8988T (cell line): ENCODE measurements around the gene ST6GAL2.

Experiments
- DNase-seq: peaks from one replicate; pipeline ENCODE4 v3.0.0; 2011

ST6GAL2 gene, protein sequence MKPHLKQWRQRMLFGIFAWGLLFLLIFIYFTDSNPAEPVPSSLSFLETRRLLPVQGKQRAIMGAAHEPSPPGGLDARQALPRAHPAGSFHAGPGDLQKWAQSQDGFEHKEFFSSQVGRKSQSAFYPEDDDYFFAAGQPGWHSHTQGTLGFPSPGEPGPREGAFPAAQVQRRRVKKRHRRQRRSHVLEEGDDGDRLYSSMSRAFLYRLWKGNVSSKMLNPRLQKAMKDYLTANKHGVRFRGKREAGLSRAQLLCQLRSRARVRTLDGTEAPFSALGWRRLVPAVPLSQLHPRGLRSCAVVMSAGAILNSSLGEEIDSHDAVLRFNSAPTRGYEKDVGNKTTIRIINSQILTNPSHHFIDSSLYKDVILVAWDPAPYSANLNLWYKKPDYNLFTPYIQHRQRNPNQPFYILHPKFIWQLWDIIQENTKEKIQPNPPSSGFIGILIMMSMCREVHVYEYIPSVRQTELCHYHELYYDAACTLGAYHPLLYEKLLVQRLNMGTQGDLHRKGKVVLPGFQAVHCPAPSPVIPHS

DNA sequence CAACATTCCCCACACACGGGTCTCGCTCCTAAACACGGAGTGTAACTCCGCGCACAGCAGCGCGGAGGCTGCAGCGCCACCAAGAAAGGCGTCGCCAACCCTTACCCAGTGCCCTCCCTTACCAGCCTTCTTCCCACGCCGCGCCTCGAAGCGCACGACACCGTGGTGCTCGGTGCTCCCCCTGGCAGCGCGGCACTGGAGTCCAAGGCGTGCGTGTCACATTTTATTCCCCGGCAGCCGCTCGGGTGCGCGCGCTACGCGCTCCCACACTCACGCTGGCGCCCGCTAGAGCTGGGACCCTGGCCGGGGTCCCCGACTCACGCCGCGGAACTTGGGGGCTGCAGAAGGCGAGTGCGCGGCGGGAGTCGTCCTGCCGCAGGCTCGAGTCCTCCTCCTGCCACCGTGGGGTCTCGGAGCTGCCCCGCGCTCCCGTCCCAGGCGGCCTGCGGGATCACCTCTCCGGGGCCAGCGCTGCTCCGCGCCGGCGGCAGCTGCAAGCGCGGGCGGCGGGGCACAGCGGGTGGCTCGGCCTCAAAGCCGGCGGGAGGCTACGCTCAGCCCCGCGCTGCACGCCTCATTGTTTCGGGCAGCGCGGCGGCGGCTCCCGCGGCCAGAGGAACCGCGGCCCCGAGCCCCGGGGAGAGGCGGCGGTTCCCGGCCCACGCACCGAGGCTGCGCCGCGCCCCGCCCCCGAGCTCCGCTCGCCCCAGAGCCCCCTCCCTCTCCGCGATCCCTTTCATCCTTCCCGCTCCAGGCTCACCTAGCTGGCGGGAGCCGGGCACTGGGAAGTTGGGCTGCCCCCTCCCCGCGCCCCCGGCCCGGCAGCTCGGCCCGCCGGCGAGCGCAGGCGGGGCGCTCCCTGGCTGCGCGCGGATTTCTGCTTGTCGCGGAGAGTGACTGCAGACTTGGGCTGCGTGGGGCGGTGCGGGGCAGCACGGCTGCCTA, at the start of gene ST6GAL2:
ST6GAL2 (minus strand) TSS at position 197 of the 945 bp plus-strand sequence. CDS start 42,190 bp downstream, outside the sequence.
- DNase-seq: no peak

DNA sequence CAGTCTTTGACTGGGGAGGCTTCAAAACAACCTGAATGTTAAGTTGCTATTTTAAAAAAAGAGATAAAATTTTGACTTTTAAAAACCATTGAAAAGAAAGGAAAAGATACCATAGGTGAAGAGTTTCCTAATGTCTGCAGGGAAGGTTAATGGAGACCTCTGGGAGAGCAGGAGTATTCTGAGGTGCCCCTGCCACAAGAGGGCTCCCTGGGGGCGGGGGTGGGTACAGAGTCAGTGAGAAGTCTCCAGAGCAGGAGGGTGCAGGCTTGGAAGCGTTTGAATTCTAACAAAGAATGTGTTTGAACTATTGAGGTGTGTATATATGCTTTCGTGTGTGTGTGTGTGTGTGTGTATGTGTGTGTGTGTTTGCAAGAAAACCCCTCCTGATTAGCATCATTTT, 46.7 kb upstream of the ST6GAL2 start:
- DNase-seq: no peak

DNA sequence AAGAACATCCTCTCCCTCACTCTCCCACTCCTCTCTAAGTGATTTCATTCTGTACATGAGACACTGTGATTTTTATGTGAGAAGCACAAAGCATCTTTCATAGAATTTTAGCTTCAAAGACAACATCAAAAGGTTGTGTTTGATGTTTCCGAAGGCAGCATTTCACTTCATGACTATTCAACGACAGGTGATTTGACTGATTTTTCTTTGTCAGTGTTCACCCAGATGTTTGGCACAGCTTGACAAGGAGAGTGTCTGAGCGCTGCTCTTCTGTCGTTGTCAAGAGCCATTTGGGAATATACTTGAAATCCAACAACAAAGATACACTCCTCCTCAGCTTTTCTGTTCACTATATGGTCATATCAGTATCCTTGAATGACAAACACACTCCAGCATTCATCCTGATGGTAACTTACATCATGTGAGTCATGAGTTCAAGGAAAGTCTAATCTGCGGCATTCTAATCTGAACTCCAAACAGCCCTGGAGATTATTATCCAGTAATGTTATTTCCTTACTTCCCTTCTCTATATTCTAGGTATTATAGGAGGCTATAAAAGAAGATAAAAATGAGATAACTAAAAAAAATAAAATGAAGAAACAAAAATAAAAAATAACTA, 45.9 kb upstream of the ST6GAL2 start:
- no peak for DNase-seq

DNA sequence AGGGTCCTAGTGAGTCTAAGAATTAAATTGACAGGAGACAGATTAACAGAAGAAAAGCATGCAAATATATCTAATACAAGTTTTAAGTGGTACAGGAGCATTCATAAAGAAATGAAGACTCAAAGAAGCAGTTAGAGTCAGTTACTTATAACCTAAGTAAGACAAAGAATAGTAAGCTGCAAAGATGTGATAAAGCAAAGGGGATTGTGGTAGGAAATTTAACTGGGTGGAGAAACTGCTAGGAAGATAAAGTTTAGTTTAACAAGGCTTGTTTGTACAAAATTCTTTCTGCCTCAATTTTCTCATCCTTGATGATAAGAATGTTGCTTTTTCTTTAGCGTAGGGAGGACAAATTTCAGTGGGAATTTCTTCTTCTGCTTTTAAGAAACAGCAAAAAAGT, 35.5 kb upstream of the ST6GAL2 start:
- DNase-seq: no peak

DNA sequence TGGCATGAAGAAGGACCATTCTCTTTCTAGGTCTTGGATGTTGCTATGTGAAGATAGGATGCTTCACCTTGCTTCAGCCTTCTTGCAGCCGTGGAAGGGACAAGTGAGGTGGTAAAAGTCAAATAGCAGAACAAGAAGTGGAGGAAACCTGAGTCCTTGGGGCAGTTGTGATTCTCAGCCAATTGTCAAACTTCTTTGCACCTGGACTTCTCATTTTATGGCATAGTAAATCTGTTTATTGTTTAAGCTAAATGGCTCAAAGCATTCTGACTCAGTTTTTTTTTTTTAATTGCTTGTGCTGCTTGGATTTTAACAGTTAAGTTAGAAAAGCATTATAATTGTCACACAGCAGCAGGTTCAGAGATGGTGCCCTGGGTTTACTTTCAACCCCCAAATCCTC, 33.0 kb upstream of the ST6GAL2 start:
- no peak for DNase-seq

DNA sequence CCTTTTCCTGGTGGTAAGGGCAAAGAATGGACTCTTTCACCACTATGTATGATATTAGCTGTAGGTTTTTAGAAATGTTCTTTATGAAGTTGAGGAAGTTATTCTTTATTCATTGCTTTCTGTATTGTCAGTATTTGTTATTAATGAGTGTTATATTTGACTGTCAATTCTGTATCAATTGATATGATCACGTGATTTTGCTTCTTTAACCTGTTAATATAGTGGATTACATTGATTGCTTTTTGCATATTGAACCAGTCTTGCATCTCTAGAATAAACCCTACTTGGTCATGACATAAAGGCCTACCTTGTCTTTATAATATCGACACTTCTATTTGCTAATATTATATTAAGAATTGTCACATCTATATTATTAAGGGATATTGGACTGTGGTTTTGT, 18.3 kb upstream of the ST6GAL2 start:
- no peak for DNase-seq

DNA sequence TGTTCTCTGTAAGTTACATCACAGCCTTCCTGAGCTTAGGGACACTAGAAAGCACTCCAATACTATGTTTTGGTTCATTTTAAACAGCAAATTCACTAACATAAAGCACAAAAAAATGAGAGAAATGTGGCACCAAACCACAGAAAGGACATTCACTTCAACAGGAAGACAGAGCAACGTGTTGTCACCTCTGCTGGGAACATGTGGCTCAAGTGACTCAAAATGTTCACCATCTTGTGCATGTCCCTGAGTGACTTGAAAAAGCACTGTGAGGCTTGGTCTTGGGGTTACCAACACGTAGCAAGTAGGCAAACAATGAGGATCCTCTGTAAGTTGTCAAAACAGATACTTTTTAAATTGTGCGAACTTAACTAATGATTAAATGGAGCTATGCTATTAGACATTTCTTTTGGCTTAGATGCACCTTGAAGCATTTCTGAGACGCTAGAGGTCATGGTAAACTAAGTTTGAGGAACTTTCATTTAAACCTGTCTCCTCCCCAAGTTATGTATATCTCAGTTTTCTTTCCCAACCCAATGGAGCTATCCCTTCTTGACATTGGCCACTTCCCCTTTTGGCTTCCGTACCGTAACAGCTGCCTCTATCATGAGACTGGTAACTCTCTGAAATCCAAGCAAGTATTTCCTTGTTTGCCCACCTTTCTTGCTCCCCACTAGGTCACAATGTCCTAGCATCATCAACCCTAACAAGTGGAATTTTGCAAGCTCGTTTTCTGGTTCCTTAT, 14.0 kb upstream of the ST6GAL2 start:
- no peak for DNase-seq

DNA sequence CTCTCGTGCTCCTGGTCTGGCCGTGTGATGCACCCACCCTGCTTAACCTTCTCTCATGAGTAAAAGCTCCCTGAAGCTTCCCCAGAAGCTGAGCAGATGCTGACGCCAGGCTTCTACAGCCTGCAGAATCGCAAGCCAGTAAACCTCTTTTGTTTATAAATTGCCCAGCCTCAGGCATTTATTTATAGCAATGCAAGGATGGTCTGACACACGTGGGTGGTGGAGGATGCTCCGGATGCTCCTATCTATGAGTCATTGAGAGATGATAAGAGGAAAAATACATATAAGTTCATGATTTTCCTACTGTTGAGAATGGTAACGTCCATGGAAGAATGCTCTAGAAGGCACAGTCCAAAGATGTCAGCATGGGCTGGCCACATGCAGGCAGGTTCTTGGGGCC, 8.6 kb upstream of the ST6GAL2 start:
- DNase-seq: no peak

DNA sequence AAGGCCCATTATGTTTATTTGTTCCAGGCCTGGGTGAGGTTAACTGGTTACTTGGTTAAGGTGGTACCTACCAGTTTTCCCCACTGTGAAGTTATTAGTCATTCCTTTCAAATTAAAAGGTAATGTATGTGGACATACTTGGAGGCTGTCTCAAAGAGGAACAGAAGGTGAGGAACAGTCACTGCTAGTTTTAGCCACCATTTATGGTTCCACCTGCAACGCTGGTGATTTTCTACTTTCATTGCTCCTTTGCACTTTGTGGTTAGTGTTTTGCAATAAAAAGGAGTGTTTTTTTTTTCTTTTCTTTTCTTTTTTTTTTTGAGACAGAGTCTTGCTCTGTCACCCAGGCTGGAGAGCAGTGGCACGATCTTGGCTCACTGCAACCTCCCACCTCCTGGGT, 6.1 kb upstream of the ST6GAL2 start:
- DNase-seq: no peak

DNA sequence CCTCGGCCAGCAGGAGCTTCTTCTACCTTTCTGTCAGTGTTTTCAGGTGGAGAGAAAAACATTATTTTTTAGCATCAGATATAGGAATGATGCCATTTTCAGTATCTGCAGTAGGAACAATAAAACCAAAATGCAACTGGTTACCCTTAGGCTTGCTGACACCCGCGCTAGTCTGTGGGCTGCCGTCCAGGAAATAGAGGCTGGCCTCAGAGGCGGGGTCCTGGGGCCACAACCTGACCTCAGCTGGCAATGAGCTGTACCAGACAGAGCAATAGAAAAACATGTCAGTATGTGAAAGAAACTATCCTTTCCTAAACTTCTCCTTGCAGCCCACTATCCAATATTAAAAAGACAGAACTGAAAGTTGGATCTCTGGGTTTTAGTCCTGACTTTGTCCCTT, 4.6 kb upstream of the ST6GAL2 start:
- DNase-seq: no peak

DNA sequence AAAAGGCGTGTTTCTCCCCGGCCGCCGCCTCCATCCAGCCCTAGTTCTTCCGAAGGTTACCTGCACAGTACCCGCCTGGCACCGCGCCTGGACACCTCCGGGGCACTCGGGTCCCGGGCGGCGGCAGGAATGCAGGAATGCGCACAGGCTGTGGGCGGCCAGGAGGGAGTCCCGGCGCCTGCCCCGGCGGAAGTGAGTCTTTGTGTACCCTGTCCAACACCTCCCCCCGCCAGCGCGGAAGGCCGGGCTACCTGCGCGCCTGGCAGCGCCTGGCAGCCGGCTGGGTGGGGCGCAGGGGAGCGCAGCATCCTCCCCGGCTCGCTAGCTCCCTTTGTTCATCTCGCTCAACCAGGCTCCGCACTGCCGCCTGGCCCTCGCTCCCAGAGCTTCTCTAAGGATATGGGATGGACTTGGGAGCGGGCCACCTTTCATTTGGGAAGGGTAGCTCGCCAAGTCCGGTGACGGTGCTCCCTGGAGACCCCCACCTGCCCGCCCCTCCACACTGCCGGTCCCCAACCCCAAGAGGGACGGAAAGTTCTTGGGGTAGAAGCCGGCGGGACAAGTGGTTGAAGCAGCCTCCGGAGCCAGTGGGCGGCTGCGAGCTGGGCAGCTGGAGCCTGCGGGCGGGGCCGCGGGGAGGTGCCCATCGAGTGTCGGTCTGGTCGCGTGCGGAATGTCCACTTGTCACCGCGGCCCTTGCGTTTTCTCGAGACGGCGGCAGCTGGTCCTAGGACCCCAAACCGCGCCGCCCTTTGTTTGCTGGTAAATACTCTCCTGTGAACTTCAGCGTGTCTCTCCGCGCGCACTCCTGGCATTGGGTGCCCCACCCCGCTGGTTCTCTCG, 1.2 kb upstream of the ST6GAL2 start:
- DNase-seq: no peak

DNA sequence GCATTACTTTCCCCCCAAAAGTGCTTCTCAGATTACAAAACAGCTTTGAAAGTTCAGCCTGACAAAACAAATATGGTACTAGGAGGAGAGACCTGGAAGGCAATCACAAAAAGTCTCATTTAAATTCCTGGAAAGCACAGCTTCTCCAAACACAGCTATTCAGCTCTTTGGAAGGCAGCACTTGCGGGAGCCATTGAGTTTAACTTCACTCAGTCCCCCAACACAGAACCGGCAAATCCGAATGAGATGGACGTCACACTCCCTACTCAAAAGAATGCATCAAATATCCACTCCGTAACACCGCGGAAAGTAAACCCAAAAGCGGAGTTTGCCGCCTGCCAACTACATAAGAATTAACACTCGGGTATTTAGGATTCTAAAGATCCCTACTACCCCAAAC, 638 bp downstream of the ST6GAL2 start:
- no peak for DNase-seq

DNA sequence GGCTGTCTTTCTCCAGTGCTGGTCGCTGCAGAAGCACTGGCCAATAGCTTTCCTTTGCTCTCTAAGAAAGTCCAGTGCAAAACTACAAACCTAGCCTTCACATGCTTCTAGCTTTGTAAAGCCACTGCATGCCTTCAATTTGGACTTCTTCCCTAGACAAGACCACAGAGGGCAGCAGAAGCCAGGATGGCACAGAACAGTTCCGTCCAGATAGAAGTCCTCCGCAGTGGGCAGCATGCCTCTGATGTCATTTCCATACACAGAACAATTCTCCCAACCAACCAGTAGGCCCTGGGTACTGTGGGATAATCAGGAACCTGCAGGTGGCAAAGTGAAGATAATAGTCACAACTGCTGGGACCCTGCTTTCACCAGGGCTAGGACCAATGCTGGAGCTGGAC, 3.3 kb downstream of the ST6GAL2 start:
- DNase-seq: no peak

DNA sequence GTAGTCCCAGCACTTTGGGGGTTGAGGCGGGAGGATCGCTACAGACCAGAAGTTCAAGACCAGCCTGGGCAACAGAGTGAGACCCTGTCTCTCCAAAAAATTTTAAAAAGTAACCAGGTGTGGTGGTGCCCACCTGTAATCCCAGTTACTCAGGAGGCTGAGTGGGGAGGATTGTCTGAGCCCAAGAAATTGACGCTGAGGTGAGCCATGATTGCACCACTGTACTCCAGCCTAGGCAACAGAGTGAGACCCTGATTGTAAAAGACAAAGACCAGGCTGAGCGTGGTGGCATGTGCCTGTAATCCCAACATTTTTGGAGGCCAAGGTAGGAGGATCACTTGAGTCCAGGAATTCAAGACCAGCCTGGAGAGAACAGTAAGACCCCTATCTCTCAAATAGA, 7.8 kb downstream of the ST6GAL2 start:
- no peak for DNase-seq

DNA sequence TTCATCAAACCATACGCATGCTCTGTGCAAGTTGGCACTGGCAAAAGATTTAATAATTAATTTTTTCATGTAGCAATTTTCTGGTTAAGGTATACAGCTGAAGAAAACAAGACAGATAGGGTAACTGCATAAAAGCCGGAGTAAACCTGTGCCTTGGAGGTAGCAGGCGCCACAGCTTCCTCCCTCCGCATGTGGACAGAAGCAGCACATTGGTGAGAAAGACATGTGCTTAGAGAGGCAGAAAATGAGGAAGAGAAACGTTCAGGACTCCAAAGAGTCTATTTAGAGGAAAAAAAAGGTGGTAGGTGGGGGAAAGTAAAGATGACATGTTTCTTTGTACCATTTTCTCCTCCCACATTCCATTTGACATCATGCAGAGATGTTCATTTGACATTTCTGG, 9.3 kb downstream of the ST6GAL2 start:
- DNase-seq: no peak

DNA sequence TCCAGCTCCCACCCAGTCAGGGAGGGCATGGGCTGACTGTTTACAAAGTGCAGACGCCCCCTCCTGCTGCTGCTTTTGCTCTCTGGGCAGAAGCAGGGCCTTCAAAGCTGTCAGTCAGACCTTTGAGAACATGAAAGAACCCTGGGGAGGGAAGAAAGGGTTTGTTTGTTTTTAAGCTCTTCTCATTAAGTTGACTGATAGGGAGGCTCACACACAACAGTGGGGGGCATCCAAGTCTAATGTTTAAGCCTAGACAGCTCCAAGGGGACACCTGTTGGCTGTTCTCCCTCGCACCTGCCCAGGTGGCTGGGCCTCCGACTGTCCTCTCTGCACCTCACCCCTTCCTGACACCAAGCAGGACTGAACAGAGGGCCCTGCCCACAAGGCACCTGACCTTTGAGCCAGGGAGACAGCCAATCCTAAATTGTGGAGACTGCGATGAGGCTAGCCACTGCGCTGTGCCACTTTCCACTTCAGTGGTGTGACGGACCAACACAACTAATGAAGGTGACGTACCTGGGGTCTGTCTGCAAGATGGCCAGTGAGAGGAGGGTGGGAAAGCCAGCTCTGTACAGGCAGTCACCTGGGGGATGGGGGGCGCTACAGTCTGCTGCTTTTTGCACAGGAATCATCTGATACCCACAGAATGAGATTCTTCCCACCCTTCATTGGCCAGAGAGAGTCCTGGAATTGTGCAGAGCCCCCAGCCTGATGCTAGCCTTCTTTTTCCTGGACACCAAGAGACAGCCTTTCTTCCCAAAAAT, 16.3 kb downstream of the ST6GAL2 start:
- no peak for DNase-seq

DNA sequence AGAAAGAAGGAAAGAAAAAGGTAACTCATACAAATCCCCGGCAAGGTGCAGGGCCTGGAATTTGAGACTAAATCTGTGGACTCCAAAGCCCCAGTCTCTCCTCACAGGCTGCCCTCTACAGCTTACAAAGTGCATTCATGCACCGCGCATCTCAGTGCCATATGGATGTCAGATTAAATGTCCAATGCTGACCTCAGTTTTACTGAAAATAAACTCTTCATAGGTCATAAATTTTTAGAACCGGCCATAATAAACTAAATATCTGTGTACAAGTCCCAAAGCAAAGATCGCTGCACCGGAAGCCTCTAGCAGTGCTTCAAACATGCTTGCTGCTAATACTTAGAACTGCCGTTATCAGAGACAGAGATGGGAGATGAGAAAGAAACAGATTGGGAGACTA, 17.7 kb downstream of the ST6GAL2 start:
- no peak for DNase-seq

DNA sequence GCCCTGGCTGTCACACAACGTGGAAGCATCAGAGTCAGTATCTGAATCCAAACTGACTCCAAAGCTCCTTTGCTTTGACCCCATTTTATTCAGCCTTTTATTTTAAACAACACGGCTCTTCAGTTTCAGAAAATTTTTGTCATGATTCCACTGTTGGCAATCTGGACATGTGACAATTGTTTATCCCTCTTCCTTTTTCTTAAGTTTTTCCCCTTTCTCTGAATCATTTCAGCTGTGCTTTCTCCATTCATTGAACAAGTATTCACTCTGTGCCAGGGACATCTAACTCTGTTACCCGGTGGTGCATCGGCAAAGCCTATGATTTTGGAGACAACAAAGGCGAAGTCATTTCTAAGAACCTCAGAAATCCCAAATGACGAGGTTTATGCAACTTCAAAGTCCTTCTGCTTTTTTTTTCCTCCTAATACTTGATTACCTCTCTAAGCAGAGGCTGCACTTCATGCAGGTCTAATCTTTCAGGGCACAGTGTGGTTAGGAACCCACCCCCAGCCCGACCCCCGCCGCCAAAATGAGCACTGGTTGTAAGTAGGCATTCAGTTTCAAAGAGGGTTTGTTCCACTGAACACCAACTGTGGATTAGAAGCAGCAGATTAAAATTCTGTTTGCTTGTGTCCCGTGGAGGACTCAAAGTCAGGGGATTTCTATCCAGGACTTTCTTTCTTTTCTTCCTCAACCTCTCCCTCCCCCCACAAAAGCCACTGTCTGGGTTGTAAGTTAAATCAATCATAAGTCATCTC, 18.6 kb downstream of the ST6GAL2 start:
- no peak for DNase-seq

DNA sequence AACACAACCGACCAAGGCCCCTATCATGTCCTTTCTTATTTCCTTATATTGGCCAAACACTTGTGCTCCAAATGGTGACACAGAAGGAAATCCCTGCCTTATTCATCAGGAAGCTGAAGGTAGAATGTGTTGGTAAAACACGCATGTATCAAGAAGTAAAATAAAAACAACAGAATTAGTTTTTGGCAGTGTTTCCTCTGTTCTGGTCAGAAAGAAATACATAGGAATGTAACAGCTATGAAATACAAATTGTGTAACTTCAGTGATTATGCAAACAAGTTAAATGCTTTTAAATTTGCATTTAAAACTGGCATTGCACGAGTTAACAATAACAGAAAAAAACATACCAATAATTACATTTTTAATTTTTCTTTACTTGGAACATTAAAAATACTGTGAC, 19.3 kb downstream of the ST6GAL2 start:
- DNase-seq: no peak

DNA sequence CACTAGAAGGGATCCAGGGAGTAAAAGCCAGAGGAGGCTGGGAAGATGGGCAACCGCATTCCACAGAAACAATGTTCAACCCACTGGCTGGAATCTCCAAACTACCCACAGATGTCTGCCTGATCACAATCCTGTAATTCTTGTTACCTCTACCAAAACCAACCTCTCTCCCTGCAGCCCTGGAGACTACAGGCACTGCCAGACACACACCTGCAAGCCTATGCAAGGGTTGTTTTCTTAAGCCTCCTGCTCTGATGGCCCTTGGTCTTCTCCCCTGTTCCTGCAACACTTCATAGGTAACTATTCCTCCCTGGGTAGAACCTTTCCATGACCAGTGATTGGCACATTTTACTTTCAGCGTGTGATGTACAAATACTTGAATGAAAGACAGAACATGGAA, 21.9 kb downstream of the ST6GAL2 start:
- no peak for DNase-seq
